ENCODE results near the gene UPF3B.

DNA sequence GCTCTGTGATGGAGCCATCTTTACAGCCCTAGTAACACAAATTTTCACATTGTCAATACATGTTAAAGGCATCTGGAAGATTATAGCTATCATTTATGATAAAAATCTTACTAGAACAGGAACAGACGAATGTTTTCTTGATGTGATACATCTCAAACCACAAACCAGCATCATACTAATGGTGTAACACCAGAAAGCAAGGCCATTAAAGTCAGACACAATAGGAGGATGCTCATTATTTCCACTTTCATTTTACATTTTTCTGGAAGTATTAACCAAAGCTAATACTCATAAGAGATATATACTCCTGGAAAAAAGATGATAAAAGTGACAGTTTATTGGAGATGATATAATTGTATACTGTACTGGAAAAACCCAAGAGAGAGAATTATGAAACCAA is 48.2 kb upstream of the UPF3B start:
- TF ChIP-seq REST (IDR thresholded peaks at IDR 0.05; ENCODE audit: insufficient read depth in 1 of 2, low read depth in 2 of 2, low read length in 1 of 2) = no peak
- TF ChIP-seq, protein P1, sequence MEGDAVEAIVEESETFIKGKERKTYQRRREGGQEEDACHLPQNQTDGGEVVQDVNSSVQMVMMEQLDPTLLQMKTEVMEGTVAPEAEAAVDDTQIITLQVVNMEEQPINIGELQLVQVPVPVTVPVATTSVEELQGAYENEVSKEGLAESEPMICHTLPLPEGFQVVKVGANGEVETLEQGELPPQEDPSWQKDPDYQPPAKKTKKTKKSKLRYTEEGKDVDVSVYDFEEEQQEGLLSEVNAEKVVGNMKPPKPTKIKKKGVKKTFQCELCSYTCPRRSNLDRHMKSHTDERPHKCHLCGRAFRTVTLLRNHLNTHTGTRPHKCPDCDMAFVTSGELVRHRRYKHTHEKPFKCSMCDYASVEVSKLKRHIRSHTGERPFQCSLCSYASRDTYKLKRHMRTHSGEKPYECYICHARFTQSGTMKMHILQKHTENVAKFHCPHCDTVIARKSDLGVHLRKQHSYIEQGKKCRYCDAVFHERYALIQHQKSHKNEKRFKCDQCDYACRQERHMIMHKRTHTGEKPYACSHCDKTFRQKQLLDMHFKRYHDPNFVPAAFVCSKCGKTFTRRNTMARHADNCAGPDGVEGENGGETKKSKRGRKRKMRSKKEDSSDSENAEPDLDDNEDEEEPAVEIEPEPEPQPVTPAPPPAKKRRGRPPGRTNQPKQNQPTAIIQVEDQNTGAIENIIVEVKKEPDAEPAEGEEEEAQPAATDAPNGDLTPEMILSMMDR (IDR thresholded peaks at IDR 0.05) = no peak
- no peak for TF ChIP-seq POLR2AphosphoS5 (IDR thresholded peaks at IDR 0.05; ENCODE audit: low read depth, low read length)
